ENCODE measurements around the gene PLCB1. TPM values are rescaled to one million over a fixed set of nuclear protein-coding genes. Genes with fewer than 3 reads are reported as not detected.

PLCB1 gene
- total RNA-seq, 4 donors from 2014 or later = 7.2 to 28.1 (median 9.6) TPM

GRCh38 chr20:8524101-8525016 lies 392.3 kb downstream of the PLCB1 start:
- no peaks in the 10 kb centered on the region for H3K27me3 ChIP-seq
- H3K4me1 ChIP-seq = no peaks in the 10 kb centered on the region
- DNase-seq = no peak
- no peak overlapping the region for H3K4me3 ChIP-seq
- TF ChIP-seq POLR2A (IDR thresholded peaks at IDR 0.05) (no peak), CTCF (IDR thresholded peaks at IDR 0.05) (no peak)
- no peak overlapping the region for H3K27ac ChIP-seq
- H3K9me3 ChIP-seq = no peaks in the 10 kb centered on the region
- no peaks in the 10 kb centered on the region for H3K36me3 ChIP-seq

GRCh38 chr20:8525017-8525343 lies 392.9 kb downstream of the PLCB1 start:
- H3K27me3 ChIP-seq = no peaks in the 10 kb centered on the region
- no peaks in the 10 kb centered on the region for H3K4me1 ChIP-seq
- no peak overlapping the region for H3K4me3 ChIP-seq
- TF ChIP-seq CTCF (IDR thresholded peaks at IDR 0.05) (no peak), POLR2A (IDR thresholded peaks at IDR 0.05) (no peak)
- no peaks in the 10 kb centered on the region for H3K36me3 ChIP-seq
- no peak overlapping the region for H3K27ac ChIP-seq
- H3K9me3 ChIP-seq = no peaks in the 10 kb centered on the region
- no peak for DNase-seq

GRCh38 chr20:8526610-8527009 lies 394.5 kb downstream of the PLCB1 start:
- TF ChIP-seq POLR2A (IDR thresholded peaks at IDR 0.05) = no peak
- TF ChIP-seq CTCF (IDR thresholded peaks at IDR 0.05) = no peak
- H3K27me3 ChIP-seq = no peaks in the 10 kb centered on the region
- H3K9me3 ChIP-seq = no peaks in the 10 kb centered on the region
- no peak for DNase-seq
- no peaks in the 10 kb centered on the region for H3K36me3 ChIP-seq
- no peaks in the 10 kb centered on the region for H3K4me1 ChIP-seq
- no peak overlapping the region for H3K4me3 ChIP-seq
- no peak overlapping the region for H3K27ac ChIP-seq

- Histone ChIP-seq H3K27ac (no peak overlapping the region), H3K36me3 (no peaks in the 10 kb centered on the region), H3K4me3 (no peak overlapping the region), H3K9me3 (no peaks in the 10 kb centered on the region), H3K4me1 (no peaks in the 10 kb centered on the region), H3K27me3 (no peaks in the 10 kb centered on the region)
- DNase-seq = no peak
- no peak for TF ChIP-seq CTCF (IDR thresholded peaks at IDR 0.05)
- no peak for TF ChIP-seq POLR2A (IDR thresholded peaks at IDR 0.05)
Observed at GRCh38 chr20:8527998-8528723, 396.1 kb downstream of the PLCB1 start.

GRCh38 chr20:8530022-8530421 lies 398.0 kb downstream of the PLCB1 start:
- Histone ChIP-seq H3K36me3 (no peaks in the 10 kb centered on the region), H3K4me3 (no peak overlapping the region), H3K9me3 (no peaks in the 10 kb centered on the region), H3K27me3 (no peaks in the 10 kb centered on the region), H3K4me1 (no peaks in the 10 kb centered on the region), H3K27ac (no peak overlapping the region)
- no peak for TF ChIP-seq CTCF (IDR thresholded peaks at IDR 0.05)
- TF ChIP-seq POLR2A (IDR thresholded peaks at IDR 0.05) = no peak
- DNase-seq = no peak

All from Peyer's patch (tissue), 4 donors.